ENCODE results near the gene FADS2.

The FADS2 gene

DNA sequence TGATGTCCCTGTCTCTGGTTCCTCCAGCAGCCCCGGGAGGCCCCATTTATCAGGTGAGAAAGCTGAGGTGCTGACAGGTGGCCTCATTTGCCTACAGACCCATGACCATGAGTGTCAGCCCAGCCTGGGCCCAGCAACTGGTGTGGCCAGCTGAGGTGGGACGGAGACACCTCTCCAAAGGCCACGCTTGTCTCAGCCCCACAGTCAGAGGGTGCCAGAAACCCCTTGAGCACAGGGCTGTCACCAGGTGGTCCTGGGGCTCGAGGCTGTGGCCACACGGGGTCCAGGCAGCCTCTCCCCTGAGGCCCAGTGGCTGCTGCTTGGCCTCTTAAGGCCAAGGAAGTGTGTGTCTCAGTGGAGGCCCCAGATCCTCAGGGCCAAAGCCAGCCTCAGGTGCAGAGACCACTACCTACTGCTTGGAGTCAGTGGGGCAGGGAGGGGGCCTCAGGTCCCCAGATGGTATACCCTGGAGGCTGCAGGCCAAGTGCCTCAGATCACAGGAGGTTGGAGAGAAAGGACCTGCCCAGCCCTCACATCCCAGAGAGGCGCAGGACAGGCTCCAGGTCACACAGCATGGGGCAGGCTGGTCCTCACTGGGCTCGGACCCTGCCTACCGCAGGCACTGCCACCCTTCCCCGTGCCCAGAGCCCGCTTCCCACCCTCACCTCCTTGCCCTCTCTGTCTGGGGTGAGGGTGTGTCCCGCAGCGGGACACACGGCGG lies 77.9 kb downstream of the FADS2 start:
- TF ChIP-seq SPI1 (IDR thresholded peaks at IDR 0.05; ENCODE audit: low read depth, low read length) (no peak), PAX5 (IDR thresholded peaks at IDR 0.05; ENCODE audit: insufficient read depth, low read length, severe bottlenecking) (no peak), TAF1 (IDR thresholded peaks at IDR 0.05; ENCODE audit: low read depth, low read length) (no peak)
- DNase-seq (ENCODE audit: insufficient read length, low spot score) (no peak), FAIRE-seq (no peak)

DNA sequence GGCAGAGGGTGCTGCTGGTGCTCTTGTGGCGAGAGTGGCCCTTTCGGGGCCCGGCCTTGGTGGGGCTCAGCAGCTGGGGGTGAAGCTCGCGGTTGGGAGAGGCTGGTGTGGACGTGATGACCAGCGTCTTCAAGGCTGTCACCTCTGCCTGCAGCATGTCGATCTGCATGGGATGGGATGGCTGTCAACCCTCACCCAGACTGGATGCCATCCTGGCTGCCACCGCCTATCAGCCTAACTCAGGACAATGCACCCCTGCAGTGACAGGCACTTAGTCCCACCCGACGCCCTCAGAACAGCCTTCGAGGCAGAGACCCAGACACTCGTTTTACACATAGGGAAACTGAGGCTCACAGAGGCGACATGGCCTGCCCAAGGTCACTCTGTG lies 78.4 kb downstream of the FADS2 start:
- DNase-seq (ENCODE audit: insufficient read length, low spot score) (no peak), FAIRE-seq (no peak)
- no peak for TF ChIP-seq SPI1 (IDR thresholded peaks at IDR 0.05; ENCODE audit: low read depth, low read length)
- TF ChIP-seq POLR2A (IDR thresholded peaks at IDR 0.05; ENCODE audit: low read depth, low read length), result no peak
- no peak for TF ChIP-seq POLR2AphosphoS5 (IDR thresholded peaks at IDR 0.05; ENCODE audit: low read depth, low read length)
- no peak for TF ChIP-seq TAF1 (IDR thresholded peaks at IDR 0.05; ENCODE audit: low read depth, low read length)
- no peak for TF ChIP-seq POU2F2 (IDR thresholded peaks at IDR 0.05; ENCODE audit: low read depth, low read length)
- TF ChIP-seq PAX5 (IDR thresholded peaks at IDR 0.05; ENCODE audit: insufficient read depth, low read length, severe bottlenecking), result no peak

DNA sequence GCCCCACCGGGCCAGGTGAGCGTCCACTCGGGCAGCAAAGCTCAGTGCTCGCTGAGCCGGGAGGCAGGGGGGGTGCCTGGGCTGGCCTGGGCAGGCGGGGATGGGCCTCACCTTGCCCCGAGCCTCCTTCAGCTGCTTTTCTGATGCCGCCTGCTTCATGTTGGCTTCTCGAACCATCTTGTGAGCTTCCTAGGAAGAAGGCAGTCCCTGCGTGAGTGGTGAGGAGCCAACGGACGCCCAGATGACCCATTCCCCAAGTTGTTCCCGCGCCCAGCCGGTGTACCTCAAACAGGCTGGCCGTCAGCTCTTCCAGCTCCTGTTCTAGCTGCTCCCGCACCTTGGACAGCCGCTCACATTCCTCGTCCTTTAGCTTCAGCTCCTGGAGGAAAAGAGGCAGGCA lies 79.2 kb downstream of the FADS2 start:
- no peak for FAIRE-seq
- no peak for DNase-seq (ENCODE audit: insufficient read length, low spot score)
- TF ChIP-seq SPI1 (IDR thresholded peaks at IDR 0.05; ENCODE audit: low read depth, low read length) (no peak), PAX5 (IDR thresholded peaks at IDR 0.05; ENCODE audit: insufficient read depth, low read length, severe bottlenecking) (no peak), POLR2A (IDR thresholded peaks at IDR 0.05; ENCODE audit: low read depth, low read length) (no peak), POLR2AphosphoS5 (IDR thresholded peaks at IDR 0.05; ENCODE audit: low read depth, low read length) (no peak), POU2F2 (IDR thresholded peaks at IDR 0.05; ENCODE audit: low read depth, low read length) (no peak), TAF1 (IDR thresholded peaks at IDR 0.05; ENCODE audit: low read depth, low read length) (no peak)

DNA sequence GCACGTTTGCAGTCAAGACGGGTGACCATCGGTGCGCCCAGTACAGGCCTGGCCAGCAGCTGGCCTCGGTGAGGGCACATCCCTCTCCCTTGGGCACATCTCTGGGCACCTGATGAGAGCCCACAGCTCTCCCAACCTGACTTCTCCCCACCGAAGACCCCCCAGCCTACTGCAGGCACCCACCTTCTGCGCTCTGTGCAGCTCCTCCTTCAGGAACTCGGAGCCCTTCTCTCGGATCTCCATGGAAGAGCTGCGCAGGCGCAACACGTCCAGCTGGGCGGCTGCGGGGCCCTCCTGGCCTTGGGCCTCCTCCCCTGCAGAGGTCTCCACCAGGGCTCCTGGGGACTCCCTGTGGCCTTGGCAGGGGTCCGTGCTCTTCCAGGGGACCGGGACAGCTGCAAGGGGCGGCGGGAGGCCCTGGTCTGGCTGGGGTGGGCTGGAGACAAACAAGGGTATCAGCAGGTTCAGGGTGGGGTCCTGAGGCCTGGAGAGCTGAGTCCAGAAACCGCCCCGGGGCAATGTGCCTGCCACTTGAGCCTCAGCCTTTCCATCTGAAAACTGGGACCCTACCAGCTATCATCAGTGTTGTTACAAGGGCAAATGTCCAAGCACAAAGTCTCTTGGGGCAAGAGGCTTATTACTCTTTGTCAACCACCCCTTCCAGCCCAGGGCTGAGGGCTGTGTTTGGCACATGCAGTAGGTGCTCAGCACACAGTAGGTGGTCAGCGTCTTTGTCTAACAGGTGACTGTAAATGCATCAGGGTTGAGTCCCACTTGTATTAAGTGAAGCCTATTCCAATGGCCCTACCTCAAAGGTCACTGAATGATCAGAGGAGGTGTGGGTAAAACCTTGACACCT lies 80.0 kb downstream of the FADS2 start:
- TF ChIP-seq TAF1 (IDR thresholded peaks at IDR 0.05; ENCODE audit: low read depth, low read length) (no peak), POLR2AphosphoS5 (IDR thresholded peaks at IDR 0.05; ENCODE audit: low read depth, low read length) (no peak), POU2F2 (IDR thresholded peaks at IDR 0.05; ENCODE audit: low read depth, low read length) (no peak), PAX5 (IDR thresholded peaks at IDR 0.05; ENCODE audit: insufficient read depth, low read length, severe bottlenecking) (no peak), POLR2A (IDR thresholded peaks at IDR 0.05; ENCODE audit: low read depth, low read length) (no peak)
- no peak for FAIRE-seq
- DNase-seq (ENCODE audit: insufficient read length, low spot score), result no peak

DNA sequence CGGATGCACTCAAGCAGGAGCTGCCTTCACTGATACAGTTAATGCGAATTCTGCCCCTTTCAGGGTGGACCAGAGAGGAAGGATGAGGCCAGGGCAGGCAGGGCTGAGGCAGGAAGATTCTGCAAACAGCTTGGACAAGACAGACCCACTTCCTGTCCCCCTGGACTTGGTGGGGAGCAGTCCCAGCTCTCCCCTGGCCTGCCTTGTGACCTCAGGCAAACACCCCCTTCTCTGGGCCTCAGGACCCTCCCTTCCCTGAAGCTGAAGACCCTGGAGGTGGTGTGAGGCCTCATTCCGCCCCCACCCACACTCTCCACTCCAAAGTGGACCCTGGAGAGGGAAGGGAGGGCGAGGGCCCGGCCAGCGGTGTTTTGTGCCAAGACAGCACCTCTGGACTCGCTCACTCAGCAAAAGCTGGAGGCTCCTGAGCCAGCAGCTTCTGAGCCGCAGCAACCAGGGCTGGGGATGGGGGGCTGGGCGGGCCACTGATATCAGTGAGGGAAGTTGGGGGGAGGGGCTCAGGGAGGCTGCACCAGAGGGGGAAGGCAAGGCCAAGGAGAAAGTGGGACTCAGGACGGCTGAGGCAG lies 80.7 kb downstream of the FADS2 start:
- TF ChIP-seq TAF1 (IDR thresholded peaks at IDR 0.05; ENCODE audit: low read depth, low read length) (no peak), SPI1 (IDR thresholded peaks at IDR 0.05; ENCODE audit: low read depth, low read length) (no peak), POLR2AphosphoS5 (IDR thresholded peaks at IDR 0.05; ENCODE audit: low read depth, low read length) (no peak), POU2F2 (IDR thresholded peaks at IDR 0.05; ENCODE audit: low read depth, low read length) (no peak), PAX5 (IDR thresholded peaks at IDR 0.05; ENCODE audit: insufficient read depth, low read length, severe bottlenecking) (no peak), POLR2A (IDR thresholded peaks at IDR 0.05; ENCODE audit: low read depth, low read length) (no peak)
- no peak for DNase-seq (ENCODE audit: insufficient read length, low spot score)
- FAIRE-seq, result no peak

DNA sequence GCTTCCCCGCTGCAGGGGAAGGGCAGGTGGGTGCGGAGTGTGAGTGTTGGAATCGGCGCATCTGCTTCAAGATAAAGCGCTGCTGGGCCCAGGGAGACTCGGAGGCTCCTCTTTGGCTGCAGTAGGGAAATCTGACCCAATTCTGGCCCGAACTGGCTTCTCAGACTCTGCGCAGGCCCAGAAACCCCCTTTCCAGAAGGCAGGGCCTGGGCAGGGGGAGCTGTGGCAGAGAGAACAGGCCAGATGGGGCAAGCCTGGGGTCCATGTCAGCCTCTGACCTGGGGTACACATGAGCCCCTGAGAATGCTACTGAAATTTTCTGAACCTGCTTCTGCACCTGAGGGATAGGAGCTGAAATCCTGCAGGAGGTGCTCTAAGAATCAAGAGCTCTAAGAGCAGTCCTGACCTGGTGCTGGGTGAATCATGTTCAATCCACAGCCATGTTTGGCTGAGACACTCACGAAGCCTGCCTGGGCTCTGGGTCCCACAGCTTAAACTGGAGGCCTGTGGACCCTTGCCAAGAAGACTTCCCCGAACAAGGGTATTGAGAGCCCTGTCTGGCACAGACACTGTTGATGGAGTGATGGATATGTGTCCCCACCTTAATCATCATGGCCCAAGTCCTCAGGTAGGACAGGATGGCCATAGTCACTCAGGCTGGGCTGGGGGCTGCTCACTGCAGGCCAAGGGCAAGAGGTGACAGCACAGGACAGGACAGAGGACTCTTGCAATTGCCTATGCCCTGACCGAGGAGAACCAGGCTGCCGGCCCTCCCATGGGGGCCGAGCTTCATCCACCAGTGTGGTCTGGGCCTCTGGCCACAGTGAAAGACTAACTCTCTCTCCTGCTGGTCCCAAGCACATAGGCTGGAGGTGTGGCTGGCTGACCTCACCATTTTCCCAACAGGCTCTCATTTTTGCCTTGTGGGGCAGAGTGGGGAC lies 82.4 kb downstream of the FADS2 start:
- FAIRE-seq (no peak), DNase-seq (ENCODE audit: insufficient read length, low spot score) (no peak)
- TF ChIP-seq TAF1 (IDR thresholded peaks at IDR 0.05; ENCODE audit: low read depth, low read length) (no peak), POLR2AphosphoS5 (IDR thresholded peaks at IDR 0.05; ENCODE audit: low read depth, low read length) (no peak), POU2F2 (IDR thresholded peaks at IDR 0.05; ENCODE audit: low read depth, low read length) (no peak), POLR2A (IDR thresholded peaks at IDR 0.05; ENCODE audit: low read depth, low read length) (no peak), PAX5 (IDR thresholded peaks at IDR 0.05; ENCODE audit: insufficient read depth, low read length, severe bottlenecking) (no peak), SPI1 (IDR thresholded peaks at IDR 0.05; ENCODE audit: low read depth, low read length) (no peak)

DNA sequence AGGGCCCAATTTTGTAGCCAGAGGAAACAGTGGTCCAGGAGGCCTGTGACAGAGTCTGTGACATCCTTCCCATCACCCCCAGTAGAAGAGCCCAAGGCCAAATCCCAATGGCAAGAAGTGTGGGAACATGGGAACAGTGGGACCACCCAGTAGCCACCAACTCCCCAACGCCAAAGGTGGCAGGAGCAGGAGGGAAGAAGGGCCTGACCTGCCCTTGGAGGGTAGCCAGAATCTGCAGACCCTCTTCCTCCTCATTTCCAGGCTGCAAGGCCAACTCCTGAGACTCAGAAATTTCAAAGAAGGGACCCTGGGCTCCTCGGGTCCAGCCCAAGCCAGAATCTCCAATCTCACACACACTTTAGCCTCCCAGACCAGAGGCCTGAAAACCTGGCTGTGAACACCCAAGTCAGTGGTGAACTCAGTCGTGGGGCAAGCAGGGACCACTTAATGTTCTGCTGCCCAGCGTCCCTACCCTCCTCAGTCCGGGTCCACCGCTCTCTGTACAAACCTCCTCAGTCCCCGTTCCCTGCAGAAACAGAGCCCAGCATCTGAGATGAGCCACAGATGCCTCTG lies 83.1 kb downstream of the FADS2 start:
- FAIRE-seq (no peak), DNase-seq (ENCODE audit: insufficient read length, low spot score) (no peak)
- no peak for TF ChIP-seq SPI1 (IDR thresholded peaks at IDR 0.05; ENCODE audit: low read depth, low read length)
- TF ChIP-seq PAX5 (IDR thresholded peaks at IDR 0.05; ENCODE audit: insufficient read depth, low read length, severe bottlenecking), result no peak
- TF ChIP-seq TAF1 (IDR thresholded peaks at IDR 0.05; ENCODE audit: low read depth, low read length), result no peak
- no peak for TF ChIP-seq POU2F2 (IDR thresholded peaks at IDR 0.05; ENCODE audit: low read depth, low read length)
- TF ChIP-seq POLR2AphosphoS5 (IDR thresholded peaks at IDR 0.05; ENCODE audit: low read depth, low read length), result no peak
- TF ChIP-seq POLR2A (IDR thresholded peaks at IDR 0.05; ENCODE audit: low read depth, low read length), result no peak

DNA sequence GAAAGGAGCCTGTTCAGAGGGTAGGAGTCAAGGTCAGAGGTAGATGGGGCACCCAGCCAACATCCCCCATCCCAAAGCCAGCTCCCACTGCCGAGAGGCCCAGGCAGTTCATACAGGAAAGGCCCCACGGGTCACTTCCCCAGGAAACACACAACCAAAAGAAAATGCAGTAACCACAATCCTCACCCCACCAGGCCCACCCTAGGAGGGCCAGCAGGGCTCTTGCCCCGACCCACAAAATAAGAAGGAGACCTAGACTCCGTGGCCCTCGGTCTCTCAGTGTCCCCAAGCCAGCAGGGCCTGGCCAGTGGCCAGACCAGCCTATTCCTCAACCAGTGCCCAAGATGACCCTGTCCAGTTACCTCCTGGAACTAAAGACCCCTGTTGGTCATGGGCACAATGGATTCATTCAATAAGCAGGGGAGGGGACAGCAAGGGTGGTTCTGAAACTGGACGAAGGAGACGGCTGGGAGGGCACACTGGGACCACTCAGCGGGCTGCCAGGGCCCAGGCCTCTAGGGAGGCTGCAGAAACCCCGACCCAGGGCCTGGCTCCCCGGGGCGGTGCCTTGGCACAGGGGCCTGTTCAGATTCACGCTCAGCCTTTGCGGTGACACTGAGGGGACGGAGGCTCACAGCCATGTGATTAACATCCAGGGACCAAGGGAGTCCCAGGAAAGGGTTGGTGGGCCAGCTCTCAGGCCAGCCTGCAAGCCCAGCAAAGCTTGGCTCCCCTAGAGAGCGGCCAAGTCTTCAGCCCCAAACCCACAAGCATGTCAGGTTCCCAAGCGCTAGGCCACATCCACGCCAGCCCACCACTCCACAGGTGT lies 83.8 kb downstream of the FADS2 start:
- DNase-seq (ENCODE audit: insufficient read length, low spot score), result no peak
- FAIRE-seq, result no peak
- no peak for TF ChIP-seq POLR2A (IDR thresholded peaks at IDR 0.05; ENCODE audit: low read depth, low read length)
- no peak for TF ChIP-seq TAF1 (IDR thresholded peaks at IDR 0.05; ENCODE audit: low read depth, low read length)
- no peak for TF ChIP-seq POU2F2 (IDR thresholded peaks at IDR 0.05; ENCODE audit: low read depth, low read length)
- no peak for TF ChIP-seq PAX5 (IDR thresholded peaks at IDR 0.05; ENCODE audit: insufficient read depth, low read length, severe bottlenecking)
- no peak for TF ChIP-seq SPI1 (IDR thresholded peaks at IDR 0.05; ENCODE audit: low read depth, low read length)
- TF ChIP-seq POLR2AphosphoS5 (IDR thresholded peaks at IDR 0.05; ENCODE audit: low read depth, low read length), result no peak
